HuH-7.5 (cell line): ENCODE results near the gene ATP1A4.

Experiments
- DNase-seq: peaks from one replicate; pipeline ENCODE4 v3.0.0; 2011; ENCODE audit warnings: low spot score

ATP1A4 gene

GRCh38 chr1:160228431-160228830, 77.0 kb downstream of the ATP1A4 start:
- DNase-seq = no peak

- no peak for DNase-seq
Measured at GRCh38 chr1:160232911-160233310, 81.5 kb downstream of the ATP1A4 start.
